GM23338 (cell line): ENCODE results near the gene C20orf173. TPM values are rescaled to one million over a fixed set of nuclear protein-coding genes. Genes with fewer than 3 reads are reported as not detected.
A peak's percentile ranks its signal among the peaks of the same experiment; 100 is the strongest.

Source experiments
- ATAC-seq: fragments of 200-7000 bp; cut with Tn5 transposase; 3 replicates; pipeline ENCODE4 v1.9.1; 2020
- DNase-seq: peaks from one replicate; pipeline ENCODE4 v3.0.0-alpha.2; 2015; ENCODE audit warnings: low spot score
- H2AFZ ChIP-seq: fragments of 200-600 bp; sonication (generic); 2 replicates; pipeline ENCODE4 v1.8.0; 2016; ENCODE audit warnings: antibody characterized with exemption, mild to moderate bottlenecking, moderate library complexity
- H3F3A ChIP-seq: fragments of 200-600 bp; sonication (generic); replicated peaks from 2 replicates; pipeline ENCODE4 v1.8.0; 2017; ENCODE audit warnings: antibody characterized with exemption, mixed run types, low read depth
- H3K27ac ChIP-seq: fragments of 200-600 bp; sonication (generic); 2 replicates; pipeline ENCODE4 v1.6.1; 2016; ENCODE audit warnings: low read depth
- H3K27me3 ChIP-seq: fragments of 200-600 bp; sonication (generic); 2 replicates; pipeline ENCODE4 v1.8.0; 2016; ENCODE audit warnings: mild to moderate bottlenecking, mixed run types, moderate library complexity; ENCODE audit not compliant: insufficient read depth
- H3K36me3 ChIP-seq: fragments of 200-600 bp; sonication (generic); 2 replicates; pipeline ENCODE4 v1.8.0; 2016; ENCODE audit warnings: mild to moderate bottlenecking; ENCODE audit not compliant: insufficient read depth
- H3K4me1 ChIP-seq: fragments of 200-600 bp; sonication (generic); 2 replicates; pipeline ENCODE4 v1.8.0; 2016; ENCODE audit warnings: mild to moderate bottlenecking, moderate library complexity; ENCODE audit not compliant: insufficient read depth
- H3K4me2 ChIP-seq: fragments of 200-600 bp; sonication (generic); 2 replicates; pipeline ENCODE4 v1.7.1; 2017; ENCODE audit warnings: mixed run types
- H3K4me3 ChIP-seq: fragments of 200-600 bp; sonication (generic); 2 replicates; pipeline ENCODE4 v1.6.1; 2016; ENCODE audit warnings: mixed run types
- H3K79me2 ChIP-seq: fragments of 200-600 bp; sonication (generic); replicated peaks from 2 replicates; pipeline ENCODE4 v1.8.0; 2017; ENCODE audit warnings: mild to moderate bottlenecking; ENCODE audit not compliant: insufficient read depth
- H3K9me2 ChIP-seq: fragments of 200-600 bp; sonication (generic); 2 replicates; pipeline ENCODE4 v1.8.0; 2017; ENCODE audit not compliant: insufficient read depth
- H4K20me1 ChIP-seq: fragments of 200-600 bp; sonication (generic); replicated peaks from 2 replicates; pipeline ENCODE4 v1.8.0; 2017; ENCODE audit warnings: mild to moderate bottlenecking; ENCODE audit not compliant: insufficient read depth
- H3K27ac Mint-ChIP-seq: 2 replicates; pipeline ENCODE4 v1.8.0; 2020; ENCODE audit warnings: inconsistent platforms, mild to moderate bottlenecking, moderate library complexity, mixed read lengths
- H3K27me3 Mint-ChIP-seq: 3 replicates; pipeline ENCODE4 v1.8.0; 2022; ENCODE audit warnings: low read depth, mild to moderate bottlenecking, moderate library complexity, mixed read lengths, inconsistent platforms; ENCODE audit not compliant: insufficient read depth, poor library complexity
- H3K36me3 Mint-ChIP-seq: 3 replicates; pipeline ENCODE4 v1.8.0; 2021; ENCODE audit warnings: low read depth, mild to moderate bottlenecking, inconsistent platforms, moderate library complexity, mixed read lengths
- H3K4me1 Mint-ChIP-seq: 3 replicates; pipeline ENCODE4 v1.8.0; 2020; ENCODE audit warnings: mild to moderate bottlenecking, inconsistent platforms, mixed read lengths
- H3K4me3 Mint-ChIP-seq: 3 replicates; pipeline ENCODE4 v1.8.0; 2021; ENCODE audit warnings: moderate library complexity, mild to moderate bottlenecking, inconsistent platforms, mixed read lengths
- H3K9me3 Mint-ChIP-seq: 3 replicates; pipeline ENCODE4 v1.8.0; 2020; ENCODE audit warnings: moderate library complexity, mild to moderate bottlenecking, inconsistent platforms, mixed read lengths
- CREB1 ChIP-seq: fragments of 250-450 bp; sonication (Bioruptor Pico); IDR thresholded peaks from 2 replicates; pipeline ENCODE4 v1.5.0; 2020; ENCODE audit warnings: low read depth, mild to moderate bottlenecking, moderate library complexity
- polyA plus RNA-seq: library from polyadenylated mRNA; unstranded; fragments of >200 nt; fragmentation: Nextera tagmentation; extraction: Ambion mirVana; gene quantifications from 2 replicates; pipeline ENCODE4 v1.2.1, GENCODE V29; 2016
- total RNA-seq: library from RNA; depleted of rRNA; stranded (reverse); fragments of >200 nt; shearing (Covaris generic); gene quantifications from 2 replicates; pipeline ENCODE4 v1.2.3, GENCODE V29; 2014
- TF ChIP-seq, protein P1 (sequence below), 2 experiments: fragments of 200-600 bp in 1 of 2; sonication (generic) in 1 of 2; conservative IDR thresholded peaks; 2 replicates each; pipeline versions ENCODE4 v1.5.1 to v1.6.1; 2016 to 2017; ENCODE audit warnings: antibody characterized with exemption in 2 of 2, low read depth in 2 of 2, mild to moderate bottlenecking in 2 of 2, moderate library complexity in 1 of 2
- TF ChIP-seq, protein P2 (sequence below): IDR thresholded peaks from one replicate; pipeline ENCODE4 v1.6.1; 2018; ENCODE audit warnings: antibody characterized with exemption; ENCODE audit not compliant: unreplicated experiment

C20orf173 gene
- total and polyA plus RNA-seq, 2 experiments from 2014 or later: not detected

DNA sequence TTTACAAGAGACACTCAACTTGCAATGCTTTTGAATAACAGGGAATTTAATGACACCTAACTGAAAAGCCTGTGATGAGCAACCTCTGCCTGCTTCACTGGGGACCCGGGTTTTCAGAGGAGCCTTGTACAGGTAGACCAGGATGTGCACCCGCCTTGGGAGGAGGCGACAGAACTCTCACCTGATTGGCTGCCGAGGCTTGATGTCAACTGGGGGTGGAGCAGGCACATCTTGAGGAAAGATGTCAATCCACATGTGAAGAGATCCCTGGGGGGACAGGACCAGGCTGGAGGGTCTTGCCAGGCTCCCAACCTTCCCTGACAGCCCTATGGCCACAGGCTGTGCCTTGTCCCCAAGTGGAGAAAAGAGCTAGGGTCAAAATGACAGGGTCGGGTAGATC is 32.2 kb upstream of the C20orf173 start:
- Mint-ChIP-seq H3K4me3 (no peak overlapping the region), H3K9me3 (no peaks in the 10 kb centered on the region; the same call in 2 of the 3 replicates), H3K36me3 (peaks cover 10% of the 10 kb centered on the region), H3K4me1 (peaks cover 20% of the 10 kb centered on the region), H3K27me3 (peaks cover 8% of the 10 kb centered on the region), H3K27ac (no peak overlapping the region)
- Histone ChIP-seq H3K79me2 (no peaks in the 10 kb centered on the region), H3K36me3 (no peaks in the 10 kb centered on the region), H3K27ac (0 out of 2 replicates have a peak overlapping the region, but pooled peaks have one; percentile 1), H2AFZ (no peak overlapping the region; the same call in 1 of the 2 replicates), H3K4me2 (no peak overlapping the region), H3K9me2 (no peaks in the 10 kb centered on the region), H3K4me3 (no peak overlapping the region), H4K20me1 (no peaks in the 10 kb centered on the region), H3F3A (no peaks in the 10 kb centered on the region), H3K27me3 (no peaks in the 10 kb centered on the region), H3K4me1 (peaks cover 3% of the 10 kb centered on the region; the same call in 1 of the 2 replicates)
- DNase-seq: peak; percentile 64
- ATAC-seq: peak; percentile 47
- TF ChIP-seq, protein P1, sequence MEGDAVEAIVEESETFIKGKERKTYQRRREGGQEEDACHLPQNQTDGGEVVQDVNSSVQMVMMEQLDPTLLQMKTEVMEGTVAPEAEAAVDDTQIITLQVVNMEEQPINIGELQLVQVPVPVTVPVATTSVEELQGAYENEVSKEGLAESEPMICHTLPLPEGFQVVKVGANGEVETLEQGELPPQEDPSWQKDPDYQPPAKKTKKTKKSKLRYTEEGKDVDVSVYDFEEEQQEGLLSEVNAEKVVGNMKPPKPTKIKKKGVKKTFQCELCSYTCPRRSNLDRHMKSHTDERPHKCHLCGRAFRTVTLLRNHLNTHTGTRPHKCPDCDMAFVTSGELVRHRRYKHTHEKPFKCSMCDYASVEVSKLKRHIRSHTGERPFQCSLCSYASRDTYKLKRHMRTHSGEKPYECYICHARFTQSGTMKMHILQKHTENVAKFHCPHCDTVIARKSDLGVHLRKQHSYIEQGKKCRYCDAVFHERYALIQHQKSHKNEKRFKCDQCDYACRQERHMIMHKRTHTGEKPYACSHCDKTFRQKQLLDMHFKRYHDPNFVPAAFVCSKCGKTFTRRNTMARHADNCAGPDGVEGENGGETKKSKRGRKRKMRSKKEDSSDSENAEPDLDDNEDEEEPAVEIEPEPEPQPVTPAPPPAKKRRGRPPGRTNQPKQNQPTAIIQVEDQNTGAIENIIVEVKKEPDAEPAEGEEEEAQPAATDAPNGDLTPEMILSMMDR (conservative IDR thresholded peaks at IDR 0.05; ENCODE audit: low read depth in 2 of 2): 0 out of 4 replicates have a peak, but pooled peaks of 1 of the 2 experiments have one; percentile 5
- TF ChIP-seq, protein P2, sequence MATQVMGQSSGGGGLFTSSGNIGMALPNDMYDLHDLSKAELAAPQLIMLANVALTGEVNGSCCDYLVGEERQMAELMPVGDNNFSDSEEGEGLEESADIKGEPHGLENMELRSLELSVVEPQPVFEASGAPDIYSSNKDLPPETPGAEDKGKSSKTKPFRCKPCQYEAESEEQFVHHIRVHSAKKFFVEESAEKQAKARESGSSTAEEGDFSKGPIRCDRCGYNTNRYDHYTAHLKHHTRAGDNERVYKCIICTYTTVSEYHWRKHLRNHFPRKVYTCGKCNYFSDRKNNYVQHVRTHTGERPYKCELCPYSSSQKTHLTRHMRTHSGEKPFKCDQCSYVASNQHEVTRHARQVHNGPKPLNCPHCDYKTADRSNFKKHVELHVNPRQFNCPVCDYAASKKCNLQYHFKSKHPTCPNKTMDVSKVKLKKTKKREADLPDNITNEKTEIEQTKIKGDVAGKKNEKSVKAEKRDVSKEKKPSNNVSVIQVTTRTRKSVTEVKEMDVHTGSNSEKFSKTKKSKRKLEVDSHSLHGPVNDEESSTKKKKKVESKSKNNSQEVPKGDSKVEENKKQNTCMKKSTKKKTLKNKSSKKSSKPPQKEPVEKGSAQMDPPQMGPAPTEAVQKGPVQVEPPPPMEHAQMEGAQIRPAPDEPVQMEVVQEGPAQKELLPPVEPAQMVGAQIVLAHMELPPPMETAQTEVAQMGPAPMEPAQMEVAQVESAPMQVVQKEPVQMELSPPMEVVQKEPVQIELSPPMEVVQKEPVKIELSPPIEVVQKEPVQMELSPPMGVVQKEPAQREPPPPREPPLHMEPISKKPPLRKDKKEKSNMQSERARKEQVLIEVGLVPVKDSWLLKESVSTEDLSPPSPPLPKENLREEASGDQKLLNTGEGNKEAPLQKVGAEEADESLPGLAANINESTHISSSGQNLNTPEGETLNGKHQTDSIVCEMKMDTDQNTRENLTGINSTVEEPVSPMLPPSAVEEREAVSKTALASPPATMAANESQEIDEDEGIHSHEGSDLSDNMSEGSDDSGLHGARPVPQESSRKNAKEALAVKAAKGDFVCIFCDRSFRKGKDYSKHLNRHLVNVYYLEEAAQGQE: no peak

DNA sequence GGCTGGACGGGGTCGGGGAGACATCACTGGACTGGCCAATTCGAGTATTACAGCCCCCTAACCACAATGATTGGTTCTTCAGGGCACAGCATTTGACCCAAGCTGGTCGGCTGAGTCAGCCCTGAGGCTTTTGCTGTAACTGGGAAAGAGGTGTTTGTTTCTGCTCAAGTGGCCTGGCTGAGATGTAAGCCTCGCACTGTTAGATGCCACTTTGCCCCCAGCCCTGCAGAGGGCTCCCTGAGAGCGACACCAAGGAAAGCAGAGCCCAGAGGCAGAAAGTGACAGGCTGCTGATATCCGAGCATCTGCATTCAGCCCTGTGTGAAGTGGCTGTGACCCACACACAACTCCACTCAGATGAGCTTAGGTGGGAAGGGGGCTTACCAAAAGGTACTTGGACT is 31.8 kb upstream of the C20orf173 start:
- H3K27me3 Mint-ChIP-seq: peaks cover 9% of the 10 kb centered on the region
- peaks cover 13% of the 10 kb centered on the region for H3K36me3 Mint-ChIP-seq
- no peak overlapping the region for H3K4me3 Mint-ChIP-seq
- Histone ChIP-seq H4K20me1 (no peaks in the 10 kb centered on the region), H3K9me2 (no peaks in the 10 kb centered on the region), H3K4me2 (no peak overlapping the region), H3K27me3 (no peaks in the 10 kb centered on the region), H3K36me3 (no peaks in the 10 kb centered on the region), H3K79me2 (no peaks in the 10 kb centered on the region), H3F3A (no peaks in the 10 kb centered on the region), H2AFZ (no peak overlapping the region), H3K4me1 (peaks cover 3% of the 10 kb centered on the region; the same call in 1 of the 2 replicates), H3K4me3 (no peak overlapping the region), H3K27ac (no peak overlapping the region)
- DNase-seq (peak; percentile 78), ATAC-seq (peak; percentile 85)
- H3K4me1 Mint-ChIP-seq: peaks cover 20% of the 10 kb centered on the region
- no peaks in the 10 kb centered on the region; the same call in 2 of the 3 replicates for H3K9me3 Mint-ChIP-seq
- H3K27ac Mint-ChIP-seq: no peak overlapping the region
- no peak for TF ChIP-seq CREB1 (CRISPR knock-in tag)
- TF ChIP-seq, protein P1 (conservative IDR thresholded peaks at IDR 0.05; ENCODE audit: low read depth in 2 of 2): peak; percentile 46 to 76
